ENCODE measurements around the gene PDCD6IP. TPM values are rescaled to one million over a fixed set of nuclear protein-coding genes. Genes with fewer than 3 reads are reported as not detected.
"Not testable (repeated sequence)": the region's sequence is repeated elsewhere in the genome, so short reads cannot be mapped to it uniquely, and the experiment has no call there.

The PDCD6IP gene, protein sequence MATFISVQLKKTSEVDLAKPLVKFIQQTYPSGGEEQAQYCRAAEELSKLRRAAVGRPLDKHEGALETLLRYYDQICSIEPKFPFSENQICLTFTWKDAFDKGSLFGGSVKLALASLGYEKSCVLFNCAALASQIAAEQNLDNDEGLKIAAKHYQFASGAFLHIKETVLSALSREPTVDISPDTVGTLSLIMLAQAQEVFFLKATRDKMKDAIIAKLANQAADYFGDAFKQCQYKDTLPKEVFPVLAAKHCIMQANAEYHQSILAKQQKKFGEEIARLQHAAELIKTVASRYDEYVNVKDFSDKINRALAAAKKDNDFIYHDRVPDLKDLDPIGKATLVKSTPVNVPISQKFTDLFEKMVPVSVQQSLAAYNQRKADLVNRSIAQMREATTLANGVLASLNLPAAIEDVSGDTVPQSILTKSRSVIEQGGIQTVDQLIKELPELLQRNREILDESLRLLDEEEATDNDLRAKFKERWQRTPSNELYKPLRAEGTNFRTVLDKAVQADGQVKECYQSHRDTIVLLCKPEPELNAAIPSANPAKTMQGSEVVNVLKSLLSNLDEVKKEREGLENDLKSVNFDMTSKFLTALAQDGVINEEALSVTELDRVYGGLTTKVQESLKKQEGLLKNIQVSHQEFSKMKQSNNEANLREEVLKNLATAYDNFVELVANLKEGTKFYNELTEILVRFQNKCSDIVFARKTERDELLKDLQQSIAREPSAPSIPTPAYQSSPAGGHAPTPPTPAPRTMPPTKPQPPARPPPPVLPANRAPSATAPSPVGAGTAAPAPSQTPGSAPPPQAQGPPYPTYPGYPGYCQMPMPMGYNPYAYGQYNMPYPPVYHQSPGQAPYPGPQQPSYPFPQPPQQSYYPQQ
- 100 to 1,000 TPM; 151 to 290 (median 186) TPM for total RNA-seq

DNA sequence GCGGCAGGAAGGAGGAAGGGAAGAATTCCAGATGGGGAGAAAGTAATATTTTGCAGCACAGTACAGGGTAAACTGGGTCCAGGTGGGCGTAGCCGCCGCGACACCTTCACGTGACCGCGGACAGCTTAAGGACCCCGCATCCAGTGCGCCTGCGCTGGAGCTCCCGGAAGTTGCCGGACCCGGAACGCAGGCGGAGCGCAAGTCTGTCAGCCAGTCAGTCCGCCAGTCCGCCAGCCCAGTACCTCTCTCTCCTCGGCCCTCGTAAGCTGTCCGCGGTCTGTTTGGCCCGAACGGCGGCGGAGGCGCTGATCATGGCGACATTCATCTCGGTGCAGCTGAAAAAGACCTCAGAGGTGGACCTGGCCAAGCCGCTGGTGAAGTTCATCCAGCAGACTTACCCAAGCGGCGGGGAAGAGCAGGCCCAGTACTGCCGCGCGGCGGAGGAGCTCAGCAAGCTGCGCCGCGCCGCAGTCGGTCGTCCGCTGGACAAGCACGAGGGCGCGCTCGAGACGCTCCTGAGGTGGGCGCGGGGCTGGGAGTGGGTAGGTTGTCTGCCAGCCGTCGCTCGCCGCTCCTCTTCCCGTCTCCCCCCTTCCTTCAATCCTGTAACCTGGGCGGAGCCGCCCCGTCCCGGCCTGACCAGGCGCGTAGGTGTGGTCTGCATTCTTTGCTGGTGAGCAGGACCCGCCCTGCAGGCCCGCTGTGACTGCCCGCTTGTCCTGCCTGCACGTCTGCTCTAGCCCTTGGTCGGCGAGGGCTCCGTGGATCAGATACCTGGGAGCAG, at the start of gene PDCD6IP:
Gene PDCD6IP (plus strand): TSS at position 213 of the 784 bp plus-strand sequence. CDS start 99 bp downstream, at position 312.
- Histone ChIP-seq H3K4me3 (peak within 1 kb of the TSS; percentile 84 to 90), H3K4me1 (peaks cover 4 to 48% (median 8%) of the 10 kb centered on the region in 3 donors)
- 0 to 3% methylated on average over 5 to 10 of the region's 69 CpGs for WGBS, 2 donors (ENCODE audit: low coverage in 1 of 2)

GRCh38 chr3:33749546-33750210, 48.8 kb upstream of the PDCD6IP start:
- H3K4me3 ChIP-seq = no peak overlapping the region
- no peaks in the 10 kb centered on the region for H3K27me3 ChIP-seq
- ATAC-seq = no peak
- H3K36me3 ChIP-seq = no peaks in the 10 kb centered on the region
- H3K4me1 ChIP-seq = no peaks in the 10 kb centered on the region
- peaks cover 0 to 10% (median 0%) of the 10 kb centered on the region in 3 donors for H3K9me3 ChIP-seq
- WGBS, 2 donors (ENCODE audit: low coverage in 1 of 2) = 30 to 41% methylated on average over 2 of the region's 2 CpGs
- TF ChIP-seq POLR2A (IDR thresholded peaks at IDR 0.05) = no peak
- TF ChIP-seq, protein P1, sequence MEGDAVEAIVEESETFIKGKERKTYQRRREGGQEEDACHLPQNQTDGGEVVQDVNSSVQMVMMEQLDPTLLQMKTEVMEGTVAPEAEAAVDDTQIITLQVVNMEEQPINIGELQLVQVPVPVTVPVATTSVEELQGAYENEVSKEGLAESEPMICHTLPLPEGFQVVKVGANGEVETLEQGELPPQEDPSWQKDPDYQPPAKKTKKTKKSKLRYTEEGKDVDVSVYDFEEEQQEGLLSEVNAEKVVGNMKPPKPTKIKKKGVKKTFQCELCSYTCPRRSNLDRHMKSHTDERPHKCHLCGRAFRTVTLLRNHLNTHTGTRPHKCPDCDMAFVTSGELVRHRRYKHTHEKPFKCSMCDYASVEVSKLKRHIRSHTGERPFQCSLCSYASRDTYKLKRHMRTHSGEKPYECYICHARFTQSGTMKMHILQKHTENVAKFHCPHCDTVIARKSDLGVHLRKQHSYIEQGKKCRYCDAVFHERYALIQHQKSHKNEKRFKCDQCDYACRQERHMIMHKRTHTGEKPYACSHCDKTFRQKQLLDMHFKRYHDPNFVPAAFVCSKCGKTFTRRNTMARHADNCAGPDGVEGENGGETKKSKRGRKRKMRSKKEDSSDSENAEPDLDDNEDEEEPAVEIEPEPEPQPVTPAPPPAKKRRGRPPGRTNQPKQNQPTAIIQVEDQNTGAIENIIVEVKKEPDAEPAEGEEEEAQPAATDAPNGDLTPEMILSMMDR (IDR thresholded peaks at IDR 0.05) = no peak
- TF ChIP-seq POLR2AphosphoS5 (IDR thresholded peaks at IDR 0.05) = no peak
- no peak for TF ChIP-seq EP300 (IDR thresholded peaks at IDR 0.05)
- no peak overlapping the region for H3K27ac ChIP-seq

More for the DNA sequence above, at the start of gene PDCD6IP:
- Histone ChIP-seq H3K27ac (peak within 1 kb of the TSS; percentile 92 to 97 (median 94)), H3K36me3 (peaks cover 0 to 7% of the 10 kb centered on the region in 2 donors), H3K9me3 (no peaks in the 10 kb centered on the region), H3K27me3 (no peaks in the 10 kb centered on the region)
- peak; percentile 86 to 87 for TF ChIP-seq POLR2A (IDR thresholded peaks at IDR 0.05)
- TF ChIP-seq EP300 (IDR thresholded peaks at IDR 0.05) = no peak
- TF ChIP-seq, protein P1 (IDR thresholded peaks at IDR 0.05) = peak in 3 of 4 experiments; percentile 27 to 49 (median 39)
- peak; percentile 95 for TF ChIP-seq POLR2AphosphoS5 (IDR thresholded peaks at IDR 0.05)
- peak; percentile 93 for ATAC-seq

DNA sequence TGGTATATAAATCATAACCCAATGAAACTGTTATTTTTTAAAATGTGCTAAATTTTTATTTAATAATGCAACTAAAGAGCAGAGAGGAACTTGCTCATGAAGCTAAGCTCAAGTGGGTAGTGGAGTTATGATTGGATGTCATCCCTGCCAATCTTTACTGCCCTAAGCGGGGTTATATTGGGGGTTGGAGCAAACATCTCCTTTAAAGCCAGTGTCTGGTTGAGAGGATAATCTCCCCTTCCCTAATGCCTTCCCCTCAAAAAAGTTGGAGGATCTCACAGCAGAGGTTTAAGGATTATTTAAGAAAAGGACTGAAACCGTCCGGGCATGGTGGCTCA, 48.2 kb upstream of the PDCD6IP start:
- Histone ChIP-seq H3K27ac (no peak overlapping the region), H3K27me3 (no peaks in the 10 kb centered on the region), H3K4me3 (no peak overlapping the region), H3K9me3 (peaks cover 0 to 14% (median 0%) of the 10 kb centered on the region in 3 donors), H3K4me1 (no peaks in the 10 kb centered on the region), H3K36me3 (no peaks in the 10 kb centered on the region)
- WGBS, 2 donors (ENCODE audit: low coverage in 1 of 2) = 78 to 90% methylated on average over 2 to 3 of the region's 3 CpGs
- TF ChIP-seq EP300 (IDR thresholded peaks at IDR 0.05) = no peak
- TF ChIP-seq, protein P1 (IDR thresholded peaks at IDR 0.05) = no peak
- no peak for TF ChIP-seq POLR2A (IDR thresholded peaks at IDR 0.05)
- TF ChIP-seq POLR2AphosphoS5 (IDR thresholded peaks at IDR 0.05) = no peak
- no peak for ATAC-seq

GRCh38 chr3:33751336-33751735, 47.1 kb upstream of the PDCD6IP start:
- no peaks in the 10 kb centered on the region for H3K36me3 ChIP-seq
- H3K27me3 ChIP-seq = no peaks in the 10 kb centered on the region
- no peak overlapping the region for H3K4me3 ChIP-seq
- peaks cover 0 to 14% (median 0%) of the 10 kb centered on the region in 3 donors for H3K9me3 ChIP-seq
- no peak for TF ChIP-seq POLR2AphosphoS5 (IDR thresholded peaks at IDR 0.05)
- TF ChIP-seq, protein P1 (IDR thresholded peaks at IDR 0.05) = no peak
- no peak for TF ChIP-seq POLR2A (IDR thresholded peaks at IDR 0.05)
- TF ChIP-seq EP300 (IDR thresholded peaks at IDR 0.05) = no peak
- H3K27ac ChIP-seq = no peak overlapping the region
- H3K4me1 ChIP-seq = no peaks in the 10 kb centered on the region
- WGBS, 2 donors (ENCODE audit: low coverage in 1 of 2) = 67 to 79% methylated on average over 2 of the region's 2 CpGs
- ATAC-seq = no peak

- WGBS, 2 donors (ENCODE audit: low coverage in 1 of 2) = 83 to 86% methylated on average over 1 of the region's 1 CpG
- not testable (repeated sequence) for H3K27me3 ChIP-seq, H3K27ac ChIP-seq, H3K4me3 ChIP-seq, H3K36me3 ChIP-seq, H3K4me1 ChIP-seq, ATAC-seq
- peaks cover 0 to 14% (median 0%) of the 10 kb centered on the region in 3 donors for H3K9me3 ChIP-seq
Measured at GRCh38 chr3:33754391-33754790, 44.0 kb upstream of the PDCD6IP start.
